Testis (tissue), 3 donors: Measurements from ENCODE around the gene LRMDA. TPM values are rescaled to one million over a fixed set of nuclear protein-coding genes. Genes with fewer than 3 reads are reported as not detected.

Experiments
- DNase-seq: peaks from one replicate; pipeline ENCODE4 v3.0.0-alpha.2; 2019
- H3K27ac ChIP-seq, 2 donors: fragments of 200-600 bp; sonication (generic); one replicate each; pipeline ENCODE4 v1.5.1; 2019
- H3K27me3 ChIP-seq: fragments of 200-600 bp; sonication (generic); one replicate; pipeline ENCODE4 v1.5.1; 2019
- H3K36me3 ChIP-seq: fragments of 200-600 bp; sonication (generic); one replicate; pipeline ENCODE4 v1.5.1; 2017; ENCODE audit warnings: low read depth; ENCODE audit errors: missing control alignments
- H3K4me1 ChIP-seq: fragments of 200-600 bp; sonication (generic); one replicate; pipeline ENCODE4 v1.5.1; 2019
- H3K4me3 ChIP-seq, 2 donors: fragments of 200-600 bp; sonication (generic); one replicate each; pipeline ENCODE4 v1.5.1; 2017 to 2019
- H3K9me3 ChIP-seq: fragments of 200-600 bp; sonication (generic); one replicate; pipeline ENCODE4 v1.5.1; 2017
- CTCF ChIP-seq, 3 experiments: fragments of 450-650 bp in 2 of 3; fragments of 200-600 bp in 1 of 3; sonication (generic) in 1 of 3; IDR thresholded peaks; one replicate each; pipeline ENCODE4 v1.5.1; 2016 to 2019; ENCODE audit warnings: antibody characterized with exemption in 3 of 3, mild to moderate bottlenecking in 2 of 3, moderate library complexity in 1 of 3
- POLR2A ChIP-seq: fragments of 450-650 bp; IDR thresholded peaks from one replicate; pipeline ENCODE4 v1.6.1; 2017; ENCODE audit warnings: antibody characterized with exemption, mild to moderate bottlenecking, moderate library complexity
- WGBS, 2 donors: methylation state at CpG; one replicate each; pipeline ENCODE4 v1.1.5; 2018; 5-methylcytosine and 5-hydroxymethylcytosine counted together
- intact Hi-C: fragments of 100-400 bp; cut with DNase I; formaldehyde crosslinking; loops from one replicate; pipeline ENCODE4 v1.15.1; 2023; ENCODE audit warnings: low total_unique reads
- polyA plus RNA-seq: library from polyadenylated mRNA; stranded (reverse); fragments of 350-450 nt; fragmentation: Illumina TruSeq; extraction: RNeasy Lipid Tissue Mini Kit (QIAGEN cat#74804); gene quantifications from one replicate; pipeline ENCODE4 v1.2.3, GENCODE V29; 2014; ENCODE audit warnings: low read depth, low replicate concordance; ENCODE audit not compliant: insufficient read depth
- total RNA-seq, 2 donors: library from RNA; depleted of rRNA; stranded (reverse); fragments of >200 nt; gene quantifications; one replicate each; pipeline ENCODE4 v1.2.3, GENCODE V29; 2016

The LRMDA gene
- total and polyA plus RNA-seq, 3 donors from 2014 or later: 7.6 to 13.8 (median 10.6) TPM

DNA sequence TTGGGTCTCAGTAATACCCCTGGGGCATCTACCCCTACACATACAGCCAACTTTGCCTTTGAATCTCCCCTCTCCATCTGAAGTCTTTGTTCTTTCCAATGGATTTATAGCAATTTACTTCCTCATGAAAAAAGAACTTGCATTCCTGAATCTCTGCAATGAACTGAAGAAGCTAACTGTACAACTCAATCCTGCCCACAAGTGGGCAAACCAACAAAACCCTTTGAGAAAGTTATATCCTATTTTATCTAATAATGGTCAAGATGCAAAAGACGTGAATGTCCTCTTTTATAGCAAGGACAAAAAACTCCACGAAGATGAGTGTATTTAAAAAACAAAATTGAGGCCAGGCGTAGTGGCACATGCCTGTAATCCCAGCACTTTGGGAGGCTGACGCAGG, 991.3 kb downstream of the LRMDA start:
- WGBS, 2 donors: 82% methylated on average over 4 of the region's 4 CpGs
- intact Hi-C loops: no loop called here

GRCh38 chr10:76428551-76429367, 997.3 kb downstream of the LRMDA start:
- 74 to 77% methylated on average over 4 of the region's 4 CpGs for WGBS, 2 donors
- no peak for DNase-seq
- no peak overlapping the region for H3K4me3 ChIP-seq
- no peaks in the 10 kb centered on the region for H3K36me3 ChIP-seq
- H3K9me3 ChIP-seq: no peaks in the 10 kb centered on the region
- no peak overlapping the region for H3K27ac ChIP-seq
- TF ChIP-seq POLR2A: no peak
- no peak for TF ChIP-seq CTCF (IDR thresholded peaks at IDR 0.05)
- H3K4me1 ChIP-seq: peaks cover 17% of the 10 kb centered on the region
- H3K27me3 ChIP-seq: no peaks in the 10 kb centered on the region
- intact Hi-C loops: no loop called here

More for the DNA sequence above, 991.3 kb downstream of the LRMDA start:
- TF ChIP-seq POLR2A (no peak), CTCF (IDR thresholded peaks at IDR 0.05) (no peak)
- H3K27ac ChIP-seq: no peak overlapping the region
- no peak overlapping the region for H3K4me3 ChIP-seq
- no peaks in the 10 kb centered on the region for H3K9me3 ChIP-seq
- no peaks in the 10 kb centered on the region for H3K36me3 ChIP-seq
- DNase-seq: no peak
- H3K27me3 ChIP-seq: no peaks in the 10 kb centered on the region
- no peaks in the 10 kb centered on the region for H3K4me1 ChIP-seq

DNA sequence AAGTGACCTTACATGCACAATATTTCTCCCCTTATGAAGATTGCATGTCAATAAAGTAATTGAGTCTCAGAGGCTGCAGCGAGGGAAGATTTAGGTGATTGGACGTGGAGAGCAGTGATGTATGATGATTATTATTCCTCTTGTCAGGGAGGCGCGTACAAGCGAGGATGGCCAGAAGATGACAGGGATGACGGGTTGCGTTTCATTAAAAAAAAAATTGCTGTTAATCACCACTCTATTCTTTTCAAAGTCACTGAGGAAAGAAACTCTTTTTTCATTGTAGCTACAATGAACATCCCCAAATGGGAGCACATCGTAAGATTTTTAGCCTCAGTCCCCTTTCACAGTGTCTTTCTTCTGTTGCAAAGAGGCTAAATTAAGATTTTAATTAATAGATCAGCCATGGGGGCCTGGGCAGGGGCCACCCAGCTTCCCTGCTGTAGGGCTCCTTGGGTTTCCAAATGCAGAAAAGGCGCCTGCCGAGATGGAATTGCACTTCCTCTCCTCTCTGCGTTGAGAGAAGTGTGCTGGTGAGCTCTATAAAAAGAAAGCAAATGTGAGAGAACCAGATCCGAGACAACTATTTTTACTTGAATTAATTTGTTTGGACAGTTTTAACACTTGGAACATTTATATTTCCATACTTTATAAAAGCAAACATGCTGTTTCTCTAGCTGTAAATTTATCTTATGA, 998.1 kb downstream of the LRMDA start:
- H3K9me3 ChIP-seq: no peaks in the 10 kb centered on the region
- DNase-seq: no peak
- no peak overlapping the region for H3K4me3 ChIP-seq
- WGBS, 2 donors: 69% methylated on average over 12 of the region's 12 CpGs
- H3K36me3 ChIP-seq: no peaks in the 10 kb centered on the region
- TF ChIP-seq CTCF (IDR thresholded peaks at IDR 0.05): no peak
- no peak for TF ChIP-seq POLR2A
- peaks cover 17% of the 10 kb centered on the region for H3K4me1 ChIP-seq
- intact Hi-C loops: no loop called here
- peak overlapping the region; percentile 50 to 61 for H3K27ac ChIP-seq
- H3K27me3 ChIP-seq: no peaks in the 10 kb centered on the region

- whole genome bisulfite sequencing, 2 donors: 28 to 29% methylated on average over 4 of the region's 4 CpGs
- TF ChIP-seq CTCF (IDR thresholded peaks at IDR 0.05) (no peak), POLR2A (no peak)
- Histone ChIP-seq H3K9me3 (no peaks in the 10 kb centered on the region), H3K4me1 (peaks cover 17% of the 10 kb centered on the region), H3K27me3 (no peaks in the 10 kb centered on the region), H3K4me3 (no peak overlapping the region), H3K36me3 (no peaks in the 10 kb centered on the region), H3K27ac (peak overlapping the region; percentile 50 to 61)
- DNase-seq: no peak
- intact Hi-C loops: no loop called here
Measured at GRCh38 chr10:76430061-76430645, 998.7 kb downstream of the LRMDA start.
